A673 (cell line): ENCODE measurements around the gene TMEM163. TPM values are rescaled to one million over a fixed set of nuclear protein-coding genes. Genes with fewer than 3 reads are reported as not detected.

Experiments used
- BruUV-seq: library from RNA; stranded (reverse); fragments of 400-500 nt; replicated peaks from 2 replicates; lab custom pipeline; 2021; lab: Mats Ljungman, UMichigan
- CTCF ChIA-PET: fragments of 300-600 bp; sonication (Branson Sonifier 250); formaldehyde crosslinking; loops from one replicate; lab custom pipeline; 2022; ENCODE audit warnings: antibody characterized with exemption; lab: Charles Lee
- POLR2A ChIA-PET: fragments of 300-600 bp; sonication (Branson Sonifier 250); formaldehyde crosslinking; loops from one replicate; lab custom pipeline; 2022; ENCODE audit warnings: antibody characterized with exemption; ENCODE audit not compliant: low non-redundant PET; lab: Charles Lee
- DNase-seq: peaks from one replicate; pipeline ENCODE4 v3.0.0-alpha.2; 2015; ENCODE audit warnings: low spot score
- H3K27ac ChIP-seq: fragments of 200-600 bp; sonication (generic); 2 replicates; pipeline ENCODE4 v1.5.1; 2016; ENCODE audit warnings: mixed run types, low read depth, mild to moderate bottlenecking, mixed read lengths, antibody characterized with exemption, low read length; ENCODE audit not compliant: poor library complexity, severe bottlenecking
- H3K27me3 ChIP-seq: fragments of 200-600 bp; sonication (generic); replicated peaks from 2 replicates; pipeline ENCODE4 v1.6.1; 2017; ENCODE audit warnings: mixed run types, low read depth, mild to moderate bottlenecking, mixed read lengths, antibody characterized with exemption, low read length; ENCODE audit not compliant: insufficient read depth, poor library complexity
- H3K36me3 ChIP-seq: fragments of 200-600 bp; sonication (generic); 2 replicates; pipeline ENCODE4 v1.6.1; 2016; ENCODE audit warnings: mixed run types, mild to moderate bottlenecking, mixed read lengths, antibody characterized with exemption, low read length; ENCODE audit not compliant: insufficient read depth, poor library complexity, severe bottlenecking
- H3K4me1 ChIP-seq: fragments of 200-600 bp; sonication (generic); 2 replicates; pipeline ENCODE4 v1.6.1; 2017; ENCODE audit warnings: mixed run types, mild to moderate bottlenecking, mixed read lengths, antibody characterized with exemption, low read length; ENCODE audit not compliant: insufficient read depth, poor library complexity, severe bottlenecking
- H3K4me3 ChIP-seq: fragments of 200-600 bp; sonication (generic); 2 replicates; pipeline ENCODE4 v1.5.1; 2016; ENCODE audit warnings: low read depth, mixed run types, mild to moderate bottlenecking, mixed read lengths, low read length; ENCODE audit not compliant: poor library complexity, severe bottlenecking
- H3K9me3 ChIP-seq: fragments of 200-600 bp; sonication (generic); 2 replicates; pipeline ENCODE4 v1.6.1; 2016; ENCODE audit warnings: mixed run types, low read depth, mild to moderate bottlenecking, mixed read lengths, antibody characterized with exemption, low read length; ENCODE audit not compliant: poor library complexity, severe bottlenecking
- CTCF ChIP-seq: fragments of 300-800, 200-600 bp; sonication (generic); conservative IDR thresholded peaks from 2 replicates; pipeline ENCODE4 v1.5.1; 2017; ENCODE audit warnings: low read depth, mild to moderate bottlenecking, antibody characterized with exemption, low read length, moderate library complexity, mixed read lengths
- EZH2 ChIP-seq: fragments of 200-600 bp; sonication (generic); IDR thresholded peaks from 2 replicates; pipeline ENCODE4 v1.6.1; 2017; ENCODE audit warnings: borderline replicate concordance, low read depth, mild to moderate bottlenecking, mixed read lengths, antibody characterized with exemption, low read length; ENCODE audit not compliant: poor library complexity, severe bottlenecking
- intact Hi-C: fragments of 100-400 bp; cut with micrococcal nuclease; formaldehyde crosslinking; loops from one replicate; pipeline ENCODE4 v1.10.0; 2022; ENCODE audit not compliant: unreplicated experiment
- total RNA-seq: library from RNA; stranded (reverse); gene quantifications from 2 replicates; pipeline ENCODE4 v1.2.3, GENCODE V29; 2021

Gene TMEM163
- total RNA-seq, 1 experiment from 2014 or later = not detected

GRCh38 chr2:134679294-134679693 is 39.5 kb downstream of the TMEM163 start:
- H3K9me3 ChIP-seq = no peaks in the 10 kb centered on the region
- intact Hi-C loops = no loop called here
- no peak overlapping the region for H3K4me3 ChIP-seq
- DNase-seq = no peak
- H3K27ac ChIP-seq = no peak overlapping the region
- H3K4me1 ChIP-seq = no peaks in the 10 kb centered on the region
- BruUV-seq = no TSS peak
- ChIA-PET CTCF (no interaction called here), POLR2A (no interaction called here)
- H3K27me3 ChIP-seq = no peaks in the 10 kb centered on the region
- no peaks in the 10 kb centered on the region for H3K36me3 ChIP-seq
- no peak for TF ChIP-seq CTCF
- TF ChIP-seq EZH2 = no peak

- ChIA-PET POLR2A (no interaction called here), CTCF (no interaction called here)
- intact Hi-C loops = no loop called here
- no peak for DNase-seq
- H3K4me1 ChIP-seq = no peaks in the 10 kb centered on the region
- H3K9me3 ChIP-seq = no peaks in the 10 kb centered on the region
- TF ChIP-seq EZH2 (no peak), CTCF (no peak)
- H3K27me3 ChIP-seq = no peaks in the 10 kb centered on the region
- H3K36me3 ChIP-seq = no peaks in the 10 kb centered on the region
- no peak overlapping the region for H3K27ac ChIP-seq
- H3K4me3 ChIP-seq = no peak overlapping the region
- no TSS peak for BruUV-seq
These were observed 40.7 kb downstream of the TMEM163 start for GRCh38 chr2:134677856-134678756.

GRCh38 chr2:134676960-134677359 is 41.8 kb downstream of the TMEM163 start:
- no TSS peak for BruUV-seq
- intact Hi-C loops = no loop called here
- no peak for TF ChIP-seq EZH2
- no peak for TF ChIP-seq CTCF
- no peak for DNase-seq
- Histone ChIP-seq H3K4me1 (no peaks in the 10 kb centered on the region), H3K27me3 (no peaks in the 10 kb centered on the region), H3K9me3 (no peaks in the 10 kb centered on the region), H3K36me3 (no peaks in the 10 kb centered on the region), H3K27ac (no peak overlapping the region), H3K4me3 (no peak overlapping the region)
- ChIA-PET POLR2A (no interaction called here), CTCF (no interaction called here)
